ENCODE results near the gene LIN54. TPM values are rescaled to one million over a fixed set of nuclear protein-coding genes. Genes with fewer than 3 reads are reported as not detected.

The LIN54 gene
- total and polyA plus RNA-seq, 2 of the 13 experiments (the other 11 are each of a cell fraction or from before 2014, with no cell fraction given), result 25.2 to 32.9 TPM

DNA sequence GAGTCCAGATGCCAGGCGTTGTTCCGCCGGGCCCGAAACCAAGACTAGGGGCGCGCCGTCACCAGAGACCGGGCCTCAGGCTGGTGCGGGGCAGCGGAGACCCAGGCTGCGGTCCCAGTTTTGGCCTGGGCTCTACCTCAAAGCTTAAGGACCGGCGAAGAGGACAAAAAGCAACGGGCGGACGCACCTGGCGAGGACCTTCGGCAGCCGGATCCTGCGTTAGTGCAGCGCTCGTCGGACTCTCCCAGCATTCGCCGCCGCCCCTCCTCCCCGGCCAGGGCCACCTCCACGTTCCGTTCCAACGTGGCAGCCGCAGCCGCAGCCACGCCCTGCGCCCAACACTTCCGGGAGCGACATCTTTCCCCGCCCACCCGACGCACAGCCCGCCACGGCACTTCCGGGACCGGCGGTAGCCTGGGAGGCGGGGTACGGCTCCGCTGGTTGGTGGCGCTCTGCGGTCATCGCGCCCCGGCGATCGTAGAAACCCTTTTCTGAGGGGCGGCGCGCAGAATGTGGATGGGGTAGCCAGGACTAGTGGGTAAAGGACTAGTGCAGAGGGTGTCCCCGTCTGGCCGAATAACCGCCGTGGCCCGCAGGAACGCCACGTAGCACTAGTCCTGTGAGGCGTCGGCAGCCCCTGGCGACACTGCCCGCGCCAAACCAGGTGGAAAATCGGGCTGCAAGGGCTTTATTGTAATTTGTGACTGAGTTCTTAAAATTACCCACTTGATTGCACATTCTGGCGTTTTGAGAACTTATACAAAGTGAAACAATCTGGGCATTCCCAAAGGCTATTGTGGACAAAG lies 119.5 kb downstream of the LIN54 start, which contains the start of gene SEC31A (continued):
- TF ChIP-seq, protein P1, sequence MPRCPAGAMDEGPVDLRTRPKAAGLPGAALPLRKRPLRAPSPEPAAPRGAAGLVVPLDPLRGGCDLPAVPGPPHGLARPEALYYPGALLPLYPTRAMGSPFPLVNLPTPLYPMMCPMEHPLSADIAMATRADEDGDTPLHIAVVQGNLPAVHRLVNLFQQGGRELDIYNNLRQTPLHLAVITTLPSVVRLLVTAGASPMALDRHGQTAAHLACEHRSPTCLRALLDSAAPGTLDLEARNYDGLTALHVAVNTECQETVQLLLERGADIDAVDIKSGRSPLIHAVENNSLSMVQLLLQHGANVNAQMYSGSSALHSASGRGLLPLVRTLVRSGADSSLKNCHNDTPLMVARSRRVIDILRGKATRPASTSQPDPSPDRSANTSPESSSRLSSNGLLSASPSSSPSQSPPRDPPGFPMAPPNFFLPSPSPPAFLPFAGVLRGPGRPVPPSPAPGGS (CRISPR knock-in tag; IDR thresholded peaks at IDR 0.05), result peak; percentile 88; the same call in 1 of the 2 replicates
- peak; percentile 84 for TF ChIP-seq FOXO1 (CRISPR knock-in tag; IDR thresholded peaks at IDR 0.05)
- TF ChIP-seq FOXK2 (IDR thresholded peaks at IDR 0.05), result peak; percentile 32; the same call in 1 of the 2 replicates
- TF ChIP-seq FOXM1 (CRISPR knock-in tag; IDR thresholded peaks at IDR 0.05), result peak; percentile 36; the same call in 1 of the 2 replicates
- TF ChIP-seq SKI (IDR thresholded peaks at IDR 0.05; ENCODE audit: partially characterized antibody), result peak; percentile 32
- TF ChIP-seq, protein P2, sequence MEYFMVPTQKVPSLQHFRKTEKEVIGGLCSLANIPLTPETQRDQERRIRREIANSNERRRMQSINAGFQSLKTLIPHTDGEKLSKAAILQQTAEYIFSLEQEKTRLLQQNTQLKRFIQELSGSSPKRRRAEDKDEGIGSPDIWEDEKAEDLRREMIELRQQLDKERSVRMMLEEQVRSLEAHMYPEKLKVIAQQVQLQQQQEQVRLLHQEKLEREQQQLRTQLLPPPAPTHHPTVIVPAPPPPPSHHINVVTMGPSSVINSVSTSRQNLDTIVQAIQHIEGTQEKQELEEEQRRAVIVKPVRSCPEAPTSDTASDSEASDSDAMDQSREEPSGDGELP (IDR thresholded peaks at IDR 0.05; ENCODE audit: borderline replicate concordance, low read depth), result peak; percentile 38; the same call in 1 of the 2 replicates
- TF ChIP-seq ZBTB14 (CRISPR knock-in tag; IDR thresholded peaks at IDR 0.05), result no peak
- TF ChIP-seq MYPOP (CRISPR knock-in tag; IDR thresholded peaks at IDR 0.05), result peak; percentile 88
- TF ChIP-seq ZNF563 (CRISPR knock-in tag; IDR thresholded peaks at IDR 0.05), result peak; percentile 87
- TF ChIP-seq ZBTB7A (CRISPR knock-in tag; IDR thresholded peaks at IDR 0.05), result peak; percentile 47; the same call in 1 of the 2 replicates
- TF ChIP-seq ZNF441 (CRISPR knock-in tag; IDR thresholded peaks at IDR 0.05; ENCODE audit: borderline replicate concordance), result peak; percentile 85; the same call in 1 of the 2 replicates
- TF ChIP-seq RFX5 (IDR thresholded peaks at IDR 0.05; ENCODE audit: low read depth, low read length), result no peak
- peak; percentile 90 for TF ChIP-seq MXD3 (CRISPR knock-in tag; IDR thresholded peaks at IDR 0.05)
- TF ChIP-seq GPBP1L1 (CRISPR knock-in tag; IDR thresholded peaks at IDR 0.05), result no peak
- no peak for TF ChIP-seq DPF2 (CRISPR knock-in tag; IDR thresholded peaks at IDR 0.05; ENCODE audit: borderline replicate concordance, low read depth)
- TF ChIP-seq, protein P3, sequence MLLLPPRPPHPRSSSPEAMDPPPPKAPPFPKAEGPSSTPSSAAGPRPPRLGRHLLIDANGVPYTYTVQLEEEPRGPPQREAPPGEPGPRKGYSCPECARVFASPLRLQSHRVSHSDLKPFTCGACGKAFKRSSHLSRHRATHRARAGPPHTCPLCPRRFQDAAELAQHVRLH (CRISPR knock-in tag; IDR thresholded peaks at IDR 0.05; ENCODE audit: borderline replicate concordance, low read depth), result peak; percentile 65; the same call in 1 of the 2 replicates
- no peak; the same call in 1 of the 2 replicates for TF ChIP-seq ZNF264 (CRISPR knock-in tag; IDR thresholded peaks at IDR 0.05)
- TF ChIP-seq ZNF501 (CRISPR knock-in tag; IDR thresholded peaks at IDR 0.05), result peak; percentile 94
- TF ChIP-seq ZNF329 (CRISPR knock-in tag; IDR thresholded peaks at IDR 0.05; ENCODE audit: low read depth), result peak; percentile 90
- TF ChIP-seq ZNF230 (CRISPR knock-in tag; IDR thresholded peaks at IDR 0.05), result peak; percentile 92; the same call in 1 of the 2 replicates
- peak; percentile 57; the same call in 1 of the 2 replicates for TF ChIP-seq ZNF205 (CRISPR knock-in tag; IDR thresholded peaks at IDR 0.05)
- TF ChIP-seq ESRRA (CRISPR knock-in tag; IDR thresholded peaks at IDR 0.05; ENCODE audit: low read depth), result peak; percentile 78; the same call in 1 of the 2 replicates
- TF ChIP-seq JUNB (CRISPR knock-in tag; IDR thresholded peaks at IDR 0.05; ENCODE audit: borderline replicate concordance), result no peak; the same call in 1 of the 2 replicates
